ENCODE data around the gene ARVCF.

Gene ARVCF

GRCh38 chr22:19957445-19957844 lies 59.2 kb downstream of the ARVCF start:
- Histone ChIP-seq H3K4me1 (peaks cover 5 to 47% (median 34%) of the 10 kb centered on the region in 4 donors), H3K36me3 (no peaks in the 10 kb centered on the region), H3K9me3 (no peaks in the 10 kb centered on the region), H3K4me3 (no peak overlapping the region), H3K27me3 (no peaks in the 10 kb centered on the region), H3K27ac (peak overlapping the region in 1 of 2 donors; percentile 22)
- DNase-seq: no peak
- TF ChIP-seq CTCF (IDR thresholded peaks at IDR 0.05): no peak
- intact Hi-C loops (cut with DNase I; ENCODE audit: low total_unique reads): no loop called here

- Histone ChIP-seq H3K4me3 (no peak overlapping the region), H3K27me3 (no peaks in the 10 kb centered on the region), H3K9me3 (no peaks in the 10 kb centered on the region), H3K36me3 (no peaks in the 10 kb centered on the region), H3K4me1 (peaks cover 5 to 44% (median 30%) of the 10 kb centered on the region in 4 donors), H3K27ac (peak overlapping the region; percentile 44 to 81)
- intact Hi-C loops (cut with DNase I; ENCODE audit: low total_unique reads): no loop called here
- DNase-seq: no peak
- TF ChIP-seq CTCF (IDR thresholded peaks at IDR 0.05): no peak
Measured at GRCh38 chr22:19955241-19956128, 61.1 kb downstream of the ARVCF start.

- H3K36me3 ChIP-seq: no peaks in the 10 kb centered on the region
- peaks cover 4 to 61% (median 38%) of the 10 kb centered on the region in 4 donors for H3K4me1 ChIP-seq
- no peak for TF ChIP-seq CTCF (IDR thresholded peaks at IDR 0.05)
- H3K9me3 ChIP-seq: no peaks in the 10 kb centered on the region
- H3K27ac ChIP-seq: peak overlapping the region in 1 of 2 donors; percentile 64
- no peak for DNase-seq
- intact Hi-C loops (cut with DNase I; ENCODE audit: low total_unique reads): no loop called here
- H3K27me3 ChIP-seq: no peaks in the 10 kb centered on the region
- H3K4me3 ChIP-seq: no peak overlapping the region
Measured at GRCh38 chr22:19951346-19951745, 65.3 kb downstream of the ARVCF start.

- peaks cover 4 to 82% (median 43%) of the 10 kb centered on the region in 4 donors for H3K4me1 ChIP-seq
- no peak for TF ChIP-seq CTCF (IDR thresholded peaks at IDR 0.05)
- H3K4me3 ChIP-seq: no peak overlapping the region
- peak overlapping the region; percentile 80 to 96 for H3K27ac ChIP-seq
- no peak for DNase-seq
- H3K27me3 ChIP-seq: no peaks in the 10 kb centered on the region
- no peaks in the 10 kb centered on the region for H3K36me3 ChIP-seq
- intact Hi-C loops (cut with DNase I; ENCODE audit: low total_unique reads): no loop called here
- no peaks in the 10 kb centered on the region for H3K9me3 ChIP-seq
Measured at GRCh38 chr22:19948057-19948760, 68.4 kb downstream of the ARVCF start.

- Histone ChIP-seq H3K4me3 (peak overlapping the region; percentile 79 to 99), H3K9me3 (no peaks in the 10 kb centered on the region), H3K27me3 (no peaks in the 10 kb centered on the region), H3K27ac (peak overlapping the region; percentile 96 to 98), H3K36me3 (no peaks in the 10 kb centered on the region), H3K4me1 (peaks cover 4 to 65% (median 45%) of the 10 kb centered on the region in 4 donors)
- peak in 1 of 2 donors; percentile 74 for DNase-seq
- no peak for TF ChIP-seq CTCF (IDR thresholded peaks at IDR 0.05)
- intact Hi-C loops (cut with DNase I; ENCODE audit: low total_unique reads): no loop called here
Measured at GRCh38 chr22:19943082-19944026, 73.3 kb downstream of the ARVCF start.
